Stimulated activated CD8-positive, alpha-beta memory T cell treated with anti-CD3 and anti-CD28 coated beads, Interleukin-7, amount 100 ng/mL, for 48 hours (primary cell): ENCODE results near the gene GATAD2A.
"Not testable (repeated sequence)": the region's sequence is repeated elsewhere in the genome, so short reads cannot be mapped to it uniquely, and the experiment has no call there.

Experiments
- DNase-seq, 2 donors: peaks; one replicate each; pipeline ENCODE4 v3.0.0-alpha.2; 2020; ENCODE audit warnings: low read depth in 1 of 2; ENCODE audit errors: extremely low read depth in 1 of 2

GATAD2A gene

DNA sequence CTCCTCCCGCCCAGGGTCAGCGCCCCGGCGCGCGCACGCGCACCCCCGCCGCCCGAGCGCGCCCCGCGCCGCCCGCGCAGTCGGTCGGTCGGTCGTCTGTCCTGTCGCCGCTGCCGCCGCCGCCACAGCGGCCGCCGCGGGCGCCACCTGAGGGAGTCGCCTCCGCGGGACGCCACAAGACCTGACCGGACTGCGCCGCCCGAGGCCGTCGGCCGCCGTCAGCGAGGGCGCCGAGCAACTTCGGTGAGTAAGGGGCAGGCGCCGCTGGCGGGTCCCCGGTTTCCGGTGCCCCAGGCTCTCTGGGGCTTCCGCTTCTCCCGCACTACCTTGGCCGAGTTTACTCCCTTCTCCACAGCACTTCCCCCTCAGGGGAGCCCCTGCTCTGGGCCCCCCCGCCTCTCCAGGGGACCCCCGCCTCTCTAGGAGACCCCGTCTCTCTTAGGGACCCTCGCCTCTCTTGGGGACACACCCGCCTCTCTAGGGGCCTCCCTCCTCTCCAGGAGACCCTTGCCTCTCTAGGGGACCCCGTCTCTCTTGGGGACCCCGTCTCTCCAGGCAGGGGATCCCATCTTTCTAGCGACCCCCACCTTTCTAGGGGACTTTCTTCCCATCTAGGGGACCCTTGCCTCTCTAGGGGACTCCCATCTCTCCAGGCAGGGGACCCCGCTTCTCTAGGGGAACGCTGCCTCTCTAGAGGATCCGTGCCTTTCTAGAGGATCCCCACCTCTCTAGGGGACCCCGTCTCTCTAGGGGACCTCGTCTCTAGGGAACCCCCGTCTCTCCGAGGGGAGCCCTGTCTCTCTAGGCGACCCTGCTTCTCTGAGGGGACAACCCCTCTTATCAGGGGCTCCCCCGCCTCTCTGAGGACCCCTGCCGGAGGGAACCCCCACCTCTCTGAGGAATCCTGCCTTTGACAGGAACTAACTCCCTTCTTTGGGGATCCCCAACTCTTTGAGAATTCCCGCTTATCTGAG lies 19.3 kb upstream of the GATAD2A start:
- DNase-seq, result peak; percentile 41 to 42

DNA sequence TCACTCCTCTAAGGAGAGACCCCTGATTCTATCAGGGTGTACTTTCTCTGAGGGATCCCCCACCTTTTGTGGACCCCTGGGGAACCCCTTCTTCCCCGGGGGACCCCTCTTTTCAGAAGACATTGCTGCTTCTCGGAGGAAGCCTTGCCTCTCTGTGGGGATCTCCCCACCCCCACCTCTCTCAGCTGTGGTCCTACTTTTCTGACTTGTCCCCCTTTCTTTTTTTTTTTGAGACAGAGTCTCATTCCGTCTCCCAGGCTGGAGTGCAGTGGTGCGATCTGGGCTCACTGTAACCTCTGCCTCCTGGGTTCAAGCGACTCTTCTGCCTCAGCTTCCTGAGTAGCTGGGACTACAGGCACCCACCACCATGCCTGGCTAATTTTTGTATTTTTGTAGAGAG lies 18.4 kb upstream of the GATAD2A start:
- no peak for DNase-seq

GRCh38 chr19:19388568-19389555 lies 16.6 kb upstream of the GATAD2A start:
- DNase-seq, result no peak

GRCh38 chr19:19389683-19390082 lies 15.8 kb upstream of the GATAD2A start:
- not testable (repeated sequence) for DNase-seq

DNA sequence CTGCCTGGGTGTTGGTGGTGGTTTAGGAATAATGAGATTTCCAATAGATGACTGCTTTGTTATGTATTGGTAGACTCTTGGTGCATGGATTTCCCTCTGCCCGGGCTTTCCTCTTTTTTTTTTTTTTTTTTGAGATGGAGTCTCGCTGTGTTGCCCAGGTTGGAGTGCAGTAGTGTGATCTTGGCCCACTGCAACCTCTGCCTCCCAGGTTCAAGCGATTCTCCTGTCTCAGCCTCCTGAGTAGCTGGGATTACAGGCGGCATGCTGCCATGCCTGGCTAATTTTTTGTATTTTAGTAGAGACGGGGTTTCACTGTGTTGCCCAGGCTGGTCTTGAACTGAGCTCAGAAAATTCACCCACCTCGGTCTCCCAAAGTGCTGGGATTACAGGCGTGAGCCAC lies 11.1 kb upstream of the GATAD2A start:
- DNase-seq, result not testable (repeated sequence)

GRCh38 chr19:19399733-19400433 lies 5.6 kb upstream of the GATAD2A start:
- no peak for DNase-seq

DNA sequence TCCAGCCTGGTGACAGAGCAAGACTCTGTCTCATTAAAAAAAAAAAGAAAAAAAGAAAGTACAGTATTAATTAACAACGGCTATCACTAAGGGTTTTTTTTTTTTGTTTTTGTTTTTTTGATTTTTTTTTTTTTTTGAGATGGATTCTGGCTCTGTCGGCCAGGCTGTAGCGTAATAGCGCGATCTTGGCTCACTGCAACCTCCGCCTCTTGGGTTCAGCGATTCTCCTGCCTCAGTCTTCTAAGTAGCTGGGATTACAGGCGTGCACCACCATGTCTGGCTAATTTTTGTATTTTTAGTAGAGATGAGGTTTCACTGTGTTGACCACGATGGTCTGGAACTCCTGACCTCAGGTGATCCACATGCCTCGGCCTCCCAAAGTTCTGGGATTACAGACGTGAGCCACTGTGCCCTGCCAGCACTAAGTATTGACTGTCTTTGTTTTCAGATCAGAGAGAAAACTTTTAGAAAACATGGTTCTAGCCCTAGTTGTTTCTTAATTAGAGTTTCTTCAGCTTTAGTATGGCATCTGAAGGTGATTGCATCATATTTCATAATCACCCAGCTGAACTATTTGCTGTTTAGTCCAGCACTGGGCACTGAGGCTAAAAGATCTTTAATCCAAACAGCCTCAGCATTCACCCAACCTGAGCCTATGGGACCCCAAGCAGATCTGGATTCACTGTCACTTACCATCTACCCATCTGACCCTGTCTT lies 2.7 kb upstream of the GATAD2A start:
- no peak for DNase-seq

GRCh38 chr19:19403373-19403901 lies 2.0 kb upstream of the GATAD2A start:
- DNase-seq, result no peak

- DNase-seq, result no peak
Measured at GRCh38 chr19:19405971-19406877, 749 bp downstream of the GATAD2A start.

DNA sequence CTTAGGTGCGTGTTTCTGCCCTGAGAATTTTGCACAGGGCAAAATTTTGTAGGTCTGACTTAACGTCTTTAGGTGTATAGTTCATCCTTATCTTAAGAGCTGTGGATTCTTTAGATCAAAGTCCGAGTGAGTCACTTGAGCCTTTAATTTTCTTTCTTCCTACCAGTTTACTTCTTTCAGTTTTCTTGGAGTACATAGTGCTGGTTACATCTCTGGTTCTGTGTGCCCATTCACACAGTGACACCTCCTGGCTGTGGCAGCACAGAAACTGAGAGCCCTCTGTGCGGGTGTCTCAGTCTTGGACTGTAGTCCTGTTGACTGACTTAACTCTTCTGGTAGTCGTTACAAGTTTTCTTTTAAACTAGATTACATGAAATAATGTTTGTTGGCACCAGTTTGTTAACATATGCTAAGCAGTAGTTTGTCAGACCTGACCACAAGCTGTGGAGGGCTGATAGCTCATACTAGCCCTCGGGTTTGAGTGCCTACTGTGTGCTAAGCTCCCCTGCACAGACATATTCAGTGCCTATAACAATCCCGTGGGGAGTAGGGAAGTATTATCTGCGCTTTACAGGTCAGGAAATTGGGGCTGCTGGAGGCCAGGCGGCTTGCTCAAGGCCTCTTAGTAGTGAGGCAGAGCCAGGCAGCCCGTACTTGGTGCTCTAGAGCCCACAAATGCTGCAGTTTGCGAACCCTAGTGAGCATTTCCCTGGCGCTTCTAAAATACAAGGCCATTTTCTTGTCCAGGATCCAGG lies 1.6 kb downstream of the GATAD2A start:
- peak in 1 of 2 donors; percentile 64 for DNase-seq

DNA sequence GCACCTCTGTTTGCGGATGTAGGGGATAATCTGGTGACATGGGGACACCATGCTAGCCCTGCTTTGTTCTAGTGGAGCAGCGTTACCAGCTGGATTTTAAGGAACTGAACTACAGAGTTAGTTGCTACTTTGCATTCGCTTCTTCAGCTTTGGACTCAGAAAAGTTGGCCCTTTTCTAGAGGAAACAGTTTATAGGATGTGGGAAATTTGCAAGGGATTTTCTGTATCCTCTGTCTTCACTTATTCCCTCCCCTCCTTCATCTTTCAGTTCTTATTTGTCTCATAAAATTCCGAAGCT lies 2.1 kb downstream of the GATAD2A start:
- DNase-seq, result no peak

- no peak for DNase-seq
Measured at GRCh38 chr19:19409205-19409604, 3.7 kb downstream of the GATAD2A start.

DNA sequence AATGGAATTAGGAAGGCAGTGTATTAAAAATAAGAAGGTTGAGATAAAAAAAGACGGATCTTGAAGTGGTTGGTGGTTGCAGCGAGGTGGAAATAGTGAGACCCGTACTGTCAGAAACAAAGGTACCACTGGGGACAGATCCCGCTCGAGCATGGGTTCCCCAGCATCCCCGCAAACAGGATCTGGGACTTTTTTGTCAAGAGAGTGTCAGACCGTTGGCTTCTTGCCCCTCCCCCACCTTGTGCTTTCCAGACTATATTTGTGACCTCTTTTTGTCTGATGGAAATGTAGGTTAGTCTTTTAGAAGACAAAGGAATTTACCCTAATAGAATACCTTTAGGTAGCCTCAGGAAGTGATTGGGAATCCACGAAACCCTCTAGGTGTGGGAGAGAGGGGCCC lies 4.2 kb downstream of the GATAD2A start:
- no peak for DNase-seq

- DNase-seq, result peak in 1 of 2 donors; percentile 40
Measured at GRCh38 chr19:19410553-19411550, 5.4 kb downstream of the GATAD2A start.

GRCh38 chr19:19416280-19416679 lies 10.8 kb downstream of the GATAD2A start:
- no peak for DNase-seq

GRCh38 chr19:19417046-19417445 lies 11.6 kb downstream of the GATAD2A start:
- DNase-seq, result no peak

- no peak for DNase-seq
Measured at GRCh38 chr19:19417628-19418245, 12.3 kb downstream of the GATAD2A start.
